ENCODE data around the gene KCNK7.
A peak's percentile ranks its signal among the peaks of the same experiment; 100 is the strongest.

KCNK7 gene

DNA sequence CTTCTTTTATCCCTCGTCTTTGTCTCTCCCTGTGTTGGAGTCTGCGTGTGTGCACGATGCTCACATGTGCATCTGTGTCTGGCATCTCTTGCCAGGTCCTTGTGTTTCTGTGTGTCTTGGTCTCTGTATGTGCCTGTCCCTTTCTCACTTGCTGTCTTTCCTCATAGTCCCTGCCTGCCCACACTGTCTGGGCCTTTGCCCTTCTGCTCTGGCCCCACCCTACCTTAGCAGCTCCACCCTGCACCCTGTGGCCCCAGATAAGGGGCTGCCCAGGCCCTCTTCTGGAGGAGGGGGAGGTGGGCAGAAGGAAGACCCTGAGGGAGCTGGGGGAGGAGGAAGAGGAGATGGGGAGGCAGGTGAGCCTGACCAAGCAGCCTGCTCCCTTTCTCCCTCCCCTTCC, 16.9 kb downstream of the KCNK7 start:
- H3K27me3 ChIP-seq (ENCODE audit: control insufficient read depth, insufficient read depth, low read length), result no peaks in the 10 kb centered on the region
- peaks cover 50% of the 10 kb centered on the region for H3K4me1 ChIP-seq (ENCODE audit: control insufficient read depth, insufficient read depth, low read length)
- peak overlapping the region; percentile 18 for H3K9ac ChIP-seq (ENCODE audit: low read length)
- H3K4me3 ChIP-seq (ENCODE audit: low read length), result no peak overlapping the region
- no peaks in the 10 kb centered on the region for H3K9me3 ChIP-seq (ENCODE audit: control insufficient read depth, low read length)
- H3K36me3 ChIP-seq (ENCODE audit: control insufficient read depth, insufficient read depth, low read length), result peaks cover 16% of the 10 kb centered on the region

DNA sequence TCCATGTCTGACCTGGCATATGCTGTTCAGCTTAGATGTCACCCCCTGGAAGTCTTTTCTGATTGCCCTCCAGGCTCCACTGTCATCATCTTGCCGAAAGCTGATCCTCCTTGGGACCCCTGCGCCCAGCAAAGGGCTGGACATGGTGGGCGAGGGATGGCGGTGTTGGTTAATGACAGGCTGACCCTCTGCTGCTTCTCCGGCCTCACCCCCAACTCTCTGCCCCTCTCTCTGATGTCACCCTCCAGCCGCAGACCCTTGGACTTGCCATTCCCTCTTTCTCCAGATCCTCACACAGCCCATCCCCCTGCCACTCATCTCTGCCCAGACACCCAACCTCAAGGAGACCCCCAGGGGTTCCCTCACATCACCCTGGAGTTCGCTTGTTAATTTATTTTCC, 17.5 kb downstream of the KCNK7 start:
- H3K4me3 ChIP-seq (ENCODE audit: low read length), result peak overlapping the region; percentile 41
- H3K27me3 ChIP-seq (ENCODE audit: control insufficient read depth, insufficient read depth, low read length), result no peaks in the 10 kb centered on the region
- peaks cover 55% of the 10 kb centered on the region for H3K4me1 ChIP-seq (ENCODE audit: control insufficient read depth, insufficient read depth, low read length)
- peak overlapping the region; percentile 79 for H3K9ac ChIP-seq (ENCODE audit: low read length)
- peaks cover 13% of the 10 kb centered on the region for H3K36me3 ChIP-seq (ENCODE audit: control insufficient read depth, insufficient read depth, low read length)
- H3K9me3 ChIP-seq (ENCODE audit: control insufficient read depth, low read length), result no peaks in the 10 kb centered on the region

DNA sequence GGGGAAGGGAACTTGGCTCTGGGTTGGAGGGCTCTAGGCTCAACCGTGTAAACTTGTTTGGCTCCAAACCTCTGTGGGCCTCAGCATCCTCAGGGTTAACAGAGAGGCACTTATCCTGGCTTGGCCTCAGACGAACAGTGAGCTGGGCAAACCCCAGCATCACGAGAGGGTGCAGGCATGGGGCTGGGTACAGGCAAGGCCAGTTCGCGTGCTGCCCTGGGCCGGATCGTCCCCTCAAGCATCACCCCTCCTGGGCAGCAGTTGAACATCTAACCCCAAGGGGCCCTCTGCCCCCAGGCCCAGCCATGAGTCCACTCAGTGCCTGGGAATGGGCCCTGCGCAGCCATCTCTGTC, 17.9 kb downstream of the KCNK7 start:
- Histone ChIP-seq H3K4me3 (ENCODE audit: low read length) (peak overlapping the region; percentile 41), H3K9ac (ENCODE audit: low read length) (peak overlapping the region; percentile 79), H3K4me1 (ENCODE audit: control insufficient read depth, insufficient read depth, low read length) (peaks cover 58% of the 10 kb centered on the region), H3K9me3 (ENCODE audit: control insufficient read depth, low read length) (no peaks in the 10 kb centered on the region), H3K27me3 (ENCODE audit: control insufficient read depth, insufficient read depth, low read length) (no peaks in the 10 kb centered on the region), H3K36me3 (ENCODE audit: control insufficient read depth, insufficient read depth, low read length) (peaks cover 13% of the 10 kb centered on the region)

DNA sequence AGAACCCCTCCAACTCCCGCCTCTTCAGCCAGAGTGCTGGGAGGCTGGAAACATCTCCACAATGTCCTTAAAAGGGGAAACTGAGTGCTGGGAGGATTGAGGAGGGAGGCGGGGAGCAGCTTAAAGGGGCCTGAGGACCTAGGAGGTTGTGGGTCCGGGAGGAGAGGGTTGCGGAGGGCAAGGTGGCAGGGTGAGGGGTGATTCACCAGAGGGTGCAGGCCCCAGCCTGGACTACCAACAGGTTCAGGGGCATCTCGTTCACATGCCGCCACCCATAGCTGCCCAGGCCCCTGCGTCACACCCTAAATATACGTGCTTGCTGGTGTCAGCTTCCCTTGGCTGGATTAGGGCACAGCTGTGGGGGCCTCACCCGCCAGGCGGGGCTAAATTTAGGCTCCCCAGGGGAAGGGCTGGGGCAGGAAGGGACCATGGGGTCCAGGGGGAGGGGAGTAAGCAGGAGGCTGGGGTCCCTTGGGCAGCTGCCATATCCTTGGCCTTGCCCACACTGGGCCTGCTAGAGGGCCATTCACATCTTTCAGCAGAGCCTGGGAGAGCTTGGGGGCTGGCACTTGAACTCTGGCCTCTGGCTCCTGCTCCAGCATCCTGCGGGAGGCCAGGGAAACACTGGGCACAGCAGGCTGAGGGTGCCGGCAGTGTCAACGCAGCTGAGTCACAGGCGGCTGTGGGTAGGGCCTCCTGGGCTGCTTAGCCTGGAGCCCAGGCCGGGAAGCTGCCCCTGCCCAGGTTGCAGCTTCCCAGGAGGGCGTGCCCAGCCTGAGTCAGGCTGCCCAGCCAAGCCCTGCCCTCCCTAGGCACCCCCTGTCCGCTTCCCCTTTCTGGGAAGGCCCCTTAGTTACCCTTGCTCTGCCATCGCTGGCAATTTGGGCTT, 18.5 kb downstream of the KCNK7 start:
- Histone ChIP-seq H3K36me3 (ENCODE audit: control insufficient read depth, insufficient read depth, low read length) (peaks cover 13% of the 10 kb centered on the region), H3K4me1 (ENCODE audit: control insufficient read depth, insufficient read depth, low read length) (peaks cover 59% of the 10 kb centered on the region), H3K9me3 (ENCODE audit: control insufficient read depth, low read length) (no peaks in the 10 kb centered on the region), H3K27me3 (ENCODE audit: control insufficient read depth, insufficient read depth, low read length) (no peaks in the 10 kb centered on the region), H3K9ac (ENCODE audit: low read length) (peak overlapping the region; percentile 79), H3K4me3 (ENCODE audit: low read length) (peak overlapping the region; percentile 89)

DNA sequence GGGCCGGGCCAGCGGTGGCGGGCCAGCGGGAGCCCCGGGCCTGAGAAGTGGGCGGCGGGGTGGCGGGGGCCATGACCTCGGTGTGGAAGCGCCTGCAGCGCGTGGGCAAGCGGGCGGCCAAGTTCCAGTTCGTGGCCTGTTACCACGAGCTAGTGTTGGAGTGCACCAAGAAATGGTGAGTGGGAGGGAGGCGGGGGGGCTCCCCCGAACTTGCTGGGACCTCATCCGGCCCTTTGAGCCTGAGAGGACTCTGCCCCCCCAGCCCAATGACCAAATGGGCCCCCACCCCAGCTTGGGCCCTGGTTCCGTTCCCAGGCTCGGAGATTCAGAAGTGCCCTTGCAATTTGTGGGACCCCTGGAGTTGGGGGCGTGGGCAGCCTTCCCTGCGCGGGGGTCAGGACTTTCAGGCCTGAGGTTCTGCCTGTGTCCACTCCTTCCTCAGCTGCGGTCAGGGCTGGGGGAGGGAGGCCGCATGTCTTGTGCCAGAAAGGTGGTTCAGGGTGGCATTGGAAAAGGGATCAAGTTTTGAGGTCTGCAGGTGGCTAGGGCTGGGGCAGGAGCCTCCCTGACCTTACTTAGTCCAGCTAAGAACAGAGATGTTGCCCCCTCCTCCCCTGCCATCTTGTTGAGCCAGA, 19.3 kb downstream of the KCNK7 start:
- no peaks in the 10 kb centered on the region for H3K9me3 ChIP-seq (ENCODE audit: control insufficient read depth, low read length)
- H3K4me1 ChIP-seq (ENCODE audit: control insufficient read depth, insufficient read depth, low read length), result peaks cover 67% of the 10 kb centered on the region
- H3K4me3 ChIP-seq (ENCODE audit: low read length), result peak overlapping the region; percentile 89
- H3K27me3 ChIP-seq (ENCODE audit: control insufficient read depth, insufficient read depth, low read length), result no peaks in the 10 kb centered on the region
- H3K36me3 ChIP-seq (ENCODE audit: control insufficient read depth, insufficient read depth, low read length), result peaks cover 12% of the 10 kb centered on the region
- peak overlapping the region; percentile 79 for H3K9ac ChIP-seq (ENCODE audit: low read length)

DNA sequence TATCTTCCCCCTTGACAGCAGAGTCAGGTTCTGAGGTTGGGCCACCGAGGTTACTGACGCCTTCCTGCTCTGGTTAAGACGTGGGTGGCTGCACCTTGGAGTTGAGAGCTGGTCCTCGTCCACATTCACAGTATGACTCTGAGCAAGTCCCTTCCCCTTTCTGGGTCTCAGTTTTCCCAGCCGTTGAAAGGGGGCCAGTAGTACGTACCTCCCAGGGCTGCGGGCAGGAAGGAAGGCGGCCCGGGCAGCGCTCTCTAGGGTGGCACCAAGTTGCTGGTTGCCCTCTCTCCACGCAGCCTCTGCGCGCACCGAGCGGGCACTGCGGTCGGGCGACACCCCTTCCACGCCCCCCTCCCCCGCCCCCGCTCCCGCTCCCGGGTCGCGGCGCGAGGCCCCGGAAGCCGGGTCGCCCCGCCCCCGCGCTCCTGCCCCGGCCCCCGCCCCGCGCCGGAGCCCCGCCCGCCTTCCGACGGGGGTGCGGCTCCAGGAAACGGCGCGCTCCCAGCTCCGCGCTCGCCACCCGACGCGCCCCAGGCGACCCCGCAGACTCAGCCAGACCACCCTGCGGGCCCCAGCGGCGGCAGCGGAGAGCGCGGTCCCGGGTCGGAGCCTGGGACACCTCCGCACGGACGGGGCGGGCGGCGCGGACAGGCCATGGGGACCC, 19.9 kb downstream of the KCNK7 start, which contains the start of gene EHBP1L1:
Gene EHBP1L1, plus strand, starts transcription at position 486 of the 664 bp plus-strand sequence. CDS start 250 bp downstream, outside the sequence.
- Histone ChIP-seq H3K4me1 (ENCODE audit: control insufficient read depth, insufficient read depth, low read length) (peaks cover 72% of the 10 kb centered on the region), H3K36me3 (ENCODE audit: control insufficient read depth, insufficient read depth, low read length) (peaks cover 6% of the 10 kb centered on the region), H3K9ac (ENCODE audit: low read length) (peak within 1 kb of the TSS; percentile 79), H3K27me3 (ENCODE audit: control insufficient read depth, insufficient read depth, low read length) (no peaks in the 10 kb centered on the region), H3K4me3 (ENCODE audit: low read length) (peak within 1 kb of the TSS; percentile 89), H3K9me3 (ENCODE audit: control insufficient read depth, low read length) (no peaks in the 10 kb centered on the region)

DNA sequence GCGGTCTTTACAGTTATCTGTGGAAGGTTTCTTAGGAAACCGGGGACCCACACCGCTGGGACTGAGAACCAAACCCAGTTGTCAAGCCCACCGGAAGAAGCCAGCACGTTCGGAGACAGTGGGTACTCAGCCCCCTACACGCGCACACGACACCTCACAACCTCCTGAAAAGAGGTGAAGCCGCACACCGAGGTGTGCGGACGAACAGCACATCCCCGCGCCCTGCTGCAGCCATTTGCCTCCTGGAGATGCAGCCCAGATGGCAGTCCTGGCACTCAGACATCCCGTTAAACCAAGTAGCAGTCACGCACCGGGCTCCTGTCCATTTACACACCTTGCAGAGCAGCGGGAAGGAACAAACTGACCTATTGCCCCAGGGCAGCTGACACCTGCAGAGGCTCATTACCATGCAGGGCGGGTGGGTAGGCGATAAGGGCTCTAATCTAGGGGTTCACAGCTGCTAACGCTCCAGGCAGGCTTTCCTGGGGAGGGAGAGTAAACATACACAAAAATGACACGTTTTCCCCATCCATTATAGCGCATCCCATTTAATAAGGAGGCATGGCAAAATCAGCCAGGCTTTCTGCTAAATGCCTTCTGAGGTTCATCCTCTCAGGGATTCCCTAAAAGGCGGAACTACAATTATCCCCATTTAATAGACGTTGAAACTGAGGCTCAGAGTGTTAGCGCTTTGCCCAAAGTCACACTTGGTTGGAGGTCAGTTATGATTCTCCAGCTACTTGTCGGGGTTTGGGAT, 20.6 kb downstream of the KCNK7 start:
- peak overlapping the region; percentile 37 for H3K4me3 ChIP-seq (ENCODE audit: low read length)
- H3K9ac ChIP-seq (ENCODE audit: low read length), result peak overlapping the region; percentile 50
- H3K4me1 ChIP-seq (ENCODE audit: control insufficient read depth, insufficient read depth, low read length), result peaks cover 70% of the 10 kb centered on the region

DNA sequence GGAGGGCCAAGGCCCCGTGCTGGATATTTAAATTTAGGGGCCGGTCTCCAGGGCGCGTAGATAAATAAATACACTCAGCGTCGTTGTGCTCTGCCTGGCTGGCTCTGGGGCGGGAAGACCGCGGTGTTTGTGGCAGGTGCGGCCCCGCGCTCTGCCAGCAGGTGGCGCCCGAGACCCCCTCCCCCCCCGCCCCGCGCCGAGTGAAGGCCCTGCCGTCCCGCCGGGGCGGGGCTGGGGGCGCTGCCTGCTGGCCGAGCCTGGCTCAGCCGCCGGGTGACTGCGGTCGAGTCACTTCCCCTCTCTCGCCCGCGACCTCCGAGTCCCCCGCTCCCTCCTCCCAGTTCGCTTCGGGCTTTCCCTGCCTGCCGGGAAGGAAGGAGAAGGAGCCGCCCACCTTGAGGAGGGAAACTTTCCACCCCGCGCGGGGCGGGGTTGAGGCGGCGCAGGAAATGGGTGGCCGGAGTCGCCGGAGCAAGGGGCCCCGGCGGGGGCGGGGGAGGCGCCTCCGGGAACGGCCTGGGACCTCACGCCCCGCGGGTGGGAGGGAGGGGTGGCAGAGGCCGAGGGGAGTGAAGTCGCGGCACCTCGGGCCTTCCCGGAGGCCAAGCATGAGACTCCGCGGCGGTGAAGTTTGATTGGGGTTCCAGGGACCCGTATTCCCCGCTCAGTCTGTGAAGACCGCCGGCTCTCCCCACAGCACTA, 21.3 kb downstream of the KCNK7 start:
- Histone ChIP-seq H3K9ac (ENCODE audit: low read length) (peak overlapping the region; percentile 50), H3K9me3 (ENCODE audit: control insufficient read depth, low read length) (no peaks in the 10 kb centered on the region), H3K36me3 (ENCODE audit: control insufficient read depth, insufficient read depth, low read length) (no peaks in the 10 kb centered on the region), H3K27me3 (ENCODE audit: control insufficient read depth, insufficient read depth, low read length) (no peaks in the 10 kb centered on the region), H3K4me1 (ENCODE audit: control insufficient read depth, insufficient read depth, low read length) (peaks cover 74% of the 10 kb centered on the region), H3K4me3 (ENCODE audit: low read length) (peak overlapping the region; percentile 37)

More for the DNA sequence above, 20.6 kb downstream of the KCNK7 start:
- H3K27me3 ChIP-seq (ENCODE audit: control insufficient read depth, insufficient read depth, low read length), result no peaks in the 10 kb centered on the region
- peaks cover under 1% of the 10 kb centered on the region for H3K36me3 ChIP-seq (ENCODE audit: control insufficient read depth, insufficient read depth, low read length)
- H3K9me3 ChIP-seq (ENCODE audit: control insufficient read depth, low read length), result no peaks in the 10 kb centered on the region

DNA sequence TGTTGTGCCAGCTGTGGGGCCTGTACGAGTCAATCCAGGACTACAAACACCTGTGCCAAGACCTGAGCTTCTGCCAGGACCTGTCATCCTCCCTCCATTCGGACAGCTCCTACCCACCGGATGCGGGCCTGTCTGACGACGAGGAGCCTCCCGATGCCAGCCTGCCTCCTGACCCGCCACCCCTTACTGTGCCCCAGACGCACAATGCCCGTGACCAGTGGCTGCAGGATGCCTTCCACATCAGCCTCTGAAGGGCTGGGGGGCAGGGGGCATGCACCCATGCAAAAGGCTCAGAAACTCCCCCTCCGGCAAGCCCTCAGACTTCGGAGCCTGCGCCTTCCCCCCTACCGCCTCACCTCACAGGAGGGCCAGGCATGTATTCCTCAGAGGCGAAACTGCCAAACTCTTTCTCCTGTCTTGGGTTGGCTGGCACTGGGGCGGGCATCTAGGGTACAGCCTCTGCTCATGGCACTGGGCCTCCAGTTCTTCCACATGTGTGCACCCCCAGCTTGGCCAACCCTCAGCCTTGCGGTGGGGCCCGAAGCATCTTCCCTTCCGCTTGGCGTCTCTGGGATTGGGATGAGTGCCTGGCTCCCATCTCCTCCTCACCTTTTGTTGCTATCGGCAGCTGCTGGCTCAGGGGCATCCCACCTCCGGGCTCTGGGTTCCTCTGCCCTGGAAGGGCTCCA, 22.1 kb downstream of the KCNK7 start:
- H3K9me3 ChIP-seq (ENCODE audit: control insufficient read depth, low read length), result no peaks in the 10 kb centered on the region
- H3K4me3 ChIP-seq (ENCODE audit: low read length), result no peak overlapping the region
- H3K27me3 ChIP-seq (ENCODE audit: control insufficient read depth, insufficient read depth, low read length), result no peaks in the 10 kb centered on the region
- H3K4me1 ChIP-seq (ENCODE audit: control insufficient read depth, insufficient read depth, low read length), result peaks cover 75% of the 10 kb centered on the region
- no peaks in the 10 kb centered on the region for H3K36me3 ChIP-seq (ENCODE audit: control insufficient read depth, insufficient read depth, low read length)
- peak overlapping the region; percentile 33 for H3K9ac ChIP-seq (ENCODE audit: low read length)

DNA sequence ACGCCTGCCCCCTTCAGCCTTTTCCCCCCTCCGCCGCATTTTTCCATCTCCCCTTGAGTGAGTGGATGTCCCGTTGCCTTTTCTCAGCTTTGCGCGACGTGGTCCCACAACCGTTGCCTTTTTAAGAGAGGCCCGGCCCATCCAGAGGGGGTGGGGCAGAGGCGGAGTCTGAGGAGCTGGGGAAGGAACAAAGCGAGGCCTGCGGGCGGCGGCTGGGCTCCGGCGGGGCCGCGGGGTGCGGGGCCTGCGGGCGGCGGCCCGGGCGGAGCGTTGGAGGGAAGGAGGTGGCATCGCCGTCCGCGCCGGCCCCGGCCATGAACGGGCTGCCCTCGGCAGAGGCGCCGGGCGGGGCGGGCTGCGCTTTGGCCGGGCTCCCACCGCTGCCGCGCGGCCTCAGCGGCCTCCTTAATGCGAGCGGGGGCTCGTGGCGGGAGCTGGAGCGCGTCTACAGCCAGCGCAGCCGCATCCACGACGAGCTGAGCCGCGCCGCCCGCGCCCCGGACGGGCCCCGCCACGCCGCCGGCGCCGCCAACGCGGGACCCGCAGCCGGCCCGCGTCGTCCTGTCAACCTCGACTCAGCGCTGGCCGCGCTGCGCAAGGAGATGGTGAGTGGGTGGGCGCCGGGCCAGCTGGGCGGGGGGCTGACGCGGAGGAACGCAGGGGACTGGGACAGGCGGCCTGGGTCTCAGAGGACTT, 23.1 kb downstream of the KCNK7 start, which contains the start of gene FAM89B:
Gene FAM89B, plus strand, starts transcription at position 183 of the 696 bp plus-strand sequence. Its CDS starts 132 bp downstream, at position 315.
- Histone ChIP-seq H3K36me3 (ENCODE audit: control insufficient read depth, insufficient read depth, low read length) (no peaks in the 10 kb centered on the region), H3K4me3 (ENCODE audit: low read length) (peak within 1 kb of the TSS; percentile 91), H3K9me3 (ENCODE audit: control insufficient read depth, low read length) (no peaks in the 10 kb centered on the region), H3K27me3 (ENCODE audit: control insufficient read depth, insufficient read depth, low read length) (no peaks in the 10 kb centered on the region), H3K9ac (ENCODE audit: low read length) (peak within 1 kb of the TSS; percentile 33), H3K4me1 (ENCODE audit: control insufficient read depth, insufficient read depth, low read length) (peaks cover 69% of the 10 kb centered on the region)

Data from mucosa of stomach (tissue), 1 donor.